NOMO-1 treated with DMSO at 0.1 percent for 48 hours (cell line): ENCODE data around the gene UBR4.
"Not testable (repeated sequence)": the region's sequence is repeated elsewhere in the genome, so short reads cannot be mapped to it uniquely, and the experiment has no call there.

ENCODE experiments used
- DNase-seq: peaks from one replicate; lab custom pipeline; 2025; ENCODE audit not compliant: unreplicated experiment; lab: John Stamatoyannopoulos, UW

UBR4 gene

GRCh38 chr1:19191811-19192210 is 18.3 kb downstream of the UBR4 start:
- no peak for DNase-seq

- no peak for DNase-seq
Observed at GRCh38 chr1:19190468-19190867, 19.6 kb downstream of the UBR4 start.

GRCh38 chr1:19189270-19189669 is 20.8 kb downstream of the UBR4 start:
- DNase-seq = no peak

- DNase-seq = no peak
Observed at GRCh38 chr1:19187852-19188251, 22.2 kb downstream of the UBR4 start.

GRCh38 chr1:19186001-19186400 is 24.1 kb downstream of the UBR4 start:
- no peak for DNase-seq

- no peak for DNase-seq
Observed at GRCh38 chr1:19182223-19182622, 27.8 kb downstream of the UBR4 start.

GRCh38 chr1:19180265-19180657 is 29.8 kb downstream of the UBR4 start:
- DNase-seq = not testable (repeated sequence)

GRCh38 chr1:19179597-19180264 is 30.3 kb downstream of the UBR4 start:
- no peak for DNase-seq

- no peak for DNase-seq
Observed at GRCh38 chr1:19178734-19179398, 31.2 kb downstream of the UBR4 start.

- DNase-seq = no peak
Observed at GRCh38 chr1:19177811-19178210, 32.3 kb downstream of the UBR4 start.

GRCh38 chr1:19169642-19170041 is 40.4 kb downstream of the UBR4 start:
- no peak for DNase-seq

- DNase-seq = no peak
Observed at GRCh38 chr1:19167140-19167539, 42.9 kb downstream of the UBR4 start.

GRCh38 chr1:19166066-19166465 is 44.0 kb downstream of the UBR4 start:
- no peak for DNase-seq

GRCh38 chr1:19165501-19165900 is 44.6 kb downstream of the UBR4 start:
- no peak for DNase-seq

- no peak for DNase-seq
Observed at GRCh38 chr1:19164274-19165015, 45.6 kb downstream of the UBR4 start.

GRCh38 chr1:19163261-19163660 is 46.8 kb downstream of the UBR4 start:
- no peak for DNase-seq

GRCh38 chr1:19160831-19161230 is 49.2 kb downstream of the UBR4 start:
- DNase-seq = no peak

GRCh38 chr1:19157653-19158052 is 52.4 kb downstream of the UBR4 start:
- DNase-seq = no peak

GRCh38 chr1:19156676-19157075 is 53.4 kb downstream of the UBR4 start:
- DNase-seq = no peak

GRCh38 chr1:19154876-19155275 is 55.2 kb downstream of the UBR4 start:
- DNase-seq = no peak

- DNase-seq = no peak
Observed at GRCh38 chr1:19153169-19153568, 56.9 kb downstream of the UBR4 start.

GRCh38 chr1:19151537-19151936 is 58.5 kb downstream of the UBR4 start:
- no peak for DNase-seq
